ENCODE data around the gene MBP. TPM values are rescaled to one million over a fixed set of nuclear protein-coding genes. Genes with fewer than 3 reads are reported as not detected.

Gene MBP
- total RNA-seq, 1 experiment from 2014 or later, result 88.8 TPM

- CTCF ChIA-PET, result interaction anchor here (1.1 kb wide), 1 partner anchor 31 kb away, joined by 5 read pairs; no protein-coding TSS in a partner anchor
- in situ Hi-C loops (cut with HindIII; ENCODE audit: low pct_unique_long_range_greater_than_20kb, low sequenced_read_pairs), result no loop called here
These were observed 100.9 kb downstream of the MBP start for GRCh38 chr18:77031662-77032061.

GRCh38 chr18:77030201-77030600 is 102.4 kb downstream of the MBP start:
- no peak for ATAC-seq
- no peaks in the 10 kb centered on the region for H3K36me3 ChIP-seq (ENCODE audit: control insufficient read depth, insufficient read depth, low read length)
- no peak overlapping the region for H3K4me3 ChIP-seq (ENCODE audit: low read depth in 2 of 2, low read length in 2 of 2)
- TF ChIP-seq TCF7L2 (IDR thresholded peaks at IDR 0.05; ENCODE audit: low read depth, low read length), result no peak
- no peak for TF ChIP-seq REST (IDR thresholded peaks at IDR 0.05; ENCODE audit: insufficient read depth in 1 of 2, low read depth in 2 of 2, low read length in 1 of 2)
- no peak for TF ChIP-seq SIN3A (IDR thresholded peaks at IDR 0.05; ENCODE audit: borderline replicate concordance, insufficient read depth, low read depth, low read length)
- TF ChIP-seq POLR2AphosphoS5 (IDR thresholded peaks at IDR 0.05; ENCODE audit: low read depth, low read length), result no peak
- no peak for TF ChIP-seq CTCF (IDR thresholded peaks at IDR 0.05)
- ChIA-PET CTCF (no interaction called here), POLR2A (interaction anchor here (0.7 kb wide), 1 partner anchor 210 kb away, joined by 3 read pairs; no protein-coding TSS in a partner anchor)
- DNase-seq (ENCODE audit: low read depth, low spot score), result no peak
- no peaks in the 10 kb centered on the region for H3K9me3 ChIP-seq (ENCODE audit: control insufficient read depth, insufficient read depth, low read depth, low read length)
- no peak overlapping the region for H3K27ac ChIP-seq (ENCODE audit: low read length)
- in situ Hi-C loops (cut with HindIII; ENCODE audit: low pct_unique_long_range_greater_than_20kb, low sequenced_read_pairs), result no loop called here
- intact Hi-C loops (cut with micrococcal nuclease; ENCODE audit: unreplicated experiment), result no loop called here
- peaks cover 12% of the 10 kb centered on the region for H3K4me1 ChIP-seq (ENCODE audit: control insufficient read depth, insufficient read depth, low read length)
- H3K27me3 ChIP-seq (ENCODE audit: control insufficient read depth, insufficient read depth, low read length), result no peaks in the 10 kb centered on the region
- BruUV-seq (replicated peaks), result no TSS peak

More at GRCh38 chr18:77031662-77032061, 100.9 kb downstream of the MBP start:
- TF ChIP-seq CTCF (IDR thresholded peaks at IDR 0.05) (no peak), TCF7L2 (IDR thresholded peaks at IDR 0.05; ENCODE audit: low read depth, low read length) (no peak), SIN3A (IDR thresholded peaks at IDR 0.05; ENCODE audit: borderline replicate concordance, insufficient read depth, low read depth, low read length) (no peak), POLR2AphosphoS5 (IDR thresholded peaks at IDR 0.05; ENCODE audit: low read depth, low read length) (no peak), REST (IDR thresholded peaks at IDR 0.05; ENCODE audit: insufficient read depth in 1 of 2, low read depth in 2 of 2, low read length in 1 of 2) (no peak)
- DNase-seq (ENCODE audit: low read depth, low spot score) (no peak), ATAC-seq (peak; percentile 30; the same call in 1 of the 2 replicates)
- intact Hi-C loops (cut with micrococcal nuclease; ENCODE audit: unreplicated experiment), result no loop called here
- Histone ChIP-seq H3K9me3 (ENCODE audit: control insufficient read depth, insufficient read depth, low read depth, low read length) (no peaks in the 10 kb centered on the region), H3K4me1 (ENCODE audit: control insufficient read depth, insufficient read depth, low read length) (peaks cover 12% of the 10 kb centered on the region), H3K36me3 (ENCODE audit: control insufficient read depth, insufficient read depth, low read length) (no peaks in the 10 kb centered on the region), H3K27ac (ENCODE audit: low read length) (no peak overlapping the region), H3K4me3 (ENCODE audit: low read depth in 2 of 2, low read length in 2 of 2) (no peak overlapping the region), H3K27me3 (ENCODE audit: control insufficient read depth, insufficient read depth, low read length) (no peaks in the 10 kb centered on the region)
- BruUV-seq (replicated peaks), result no TSS peak
- POLR2A ChIA-PET, result no interaction called here
